RWPE1 (cell line): ENCODE data around the gene GABRA4.

Experiments
- CTCF ChIA-PET: fragments of 350-600 bp; sonication (Branson Sonifier 250); formaldehyde crosslinking; extraction: SDS; loops from one replicate; lab custom pipeline; 2021; lab: Yijun Ruan, JAX
- POLR2A ChIA-PET: fragments of 400-600 bp; formaldehyde crosslinking; extraction: SDS; loops from one replicate; lab custom pipeline; 2020; ENCODE audit warnings: antibody characterized with exemption; ENCODE audit not compliant: low non-redundant PET; lab: Yijun Ruan, JAX
- DNase-seq: peaks from one replicate; pipeline ENCODE4 v3.0.0; 2012; ENCODE audit warnings: low spot score
- H3K27ac ChIP-seq: fragments of 450-650 bp; 2 replicates; pipeline ENCODE4 v1.5.1; 2017
- TF ChIP-seq, protein P1 (sequence below): fragments of 450-650 bp; conservative IDR thresholded peaks from 2 replicates; pipeline ENCODE4 v1.5.1; 2017; ENCODE audit warnings: low read depth, mild to moderate bottlenecking

GABRA4 gene

DNA sequence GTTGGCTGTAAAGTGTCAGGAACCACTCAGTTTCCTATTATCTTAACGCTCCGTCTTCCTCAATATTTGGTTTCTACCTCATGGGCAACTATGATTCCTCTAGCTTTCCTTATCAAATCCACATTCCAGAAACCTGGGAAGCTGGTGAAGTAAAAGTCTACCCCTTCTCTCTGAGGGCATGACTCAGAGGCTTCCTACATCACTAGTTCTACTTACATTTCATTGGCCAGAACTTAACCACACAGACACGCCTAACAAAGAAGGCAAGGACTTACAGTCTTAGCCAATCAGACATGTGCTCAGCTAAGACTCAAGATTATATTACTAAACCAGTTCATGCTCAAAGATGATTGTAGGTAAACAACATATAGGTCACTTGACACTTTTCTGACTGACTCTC, 114.7 kb downstream of the GABRA4 start:
- DNase-seq = no peak
- POLR2A ChIA-PET = no interaction called here
- CTCF ChIA-PET = interaction anchor here (0.6 to 0.8 kb wide), 3 partner anchors 244 to 1864 kb away, joined by 3 read pairs; no protein-coding TSS in a partner anchor
- H3K27ac ChIP-seq = no peak overlapping the region
- TF ChIP-seq, protein P1, sequence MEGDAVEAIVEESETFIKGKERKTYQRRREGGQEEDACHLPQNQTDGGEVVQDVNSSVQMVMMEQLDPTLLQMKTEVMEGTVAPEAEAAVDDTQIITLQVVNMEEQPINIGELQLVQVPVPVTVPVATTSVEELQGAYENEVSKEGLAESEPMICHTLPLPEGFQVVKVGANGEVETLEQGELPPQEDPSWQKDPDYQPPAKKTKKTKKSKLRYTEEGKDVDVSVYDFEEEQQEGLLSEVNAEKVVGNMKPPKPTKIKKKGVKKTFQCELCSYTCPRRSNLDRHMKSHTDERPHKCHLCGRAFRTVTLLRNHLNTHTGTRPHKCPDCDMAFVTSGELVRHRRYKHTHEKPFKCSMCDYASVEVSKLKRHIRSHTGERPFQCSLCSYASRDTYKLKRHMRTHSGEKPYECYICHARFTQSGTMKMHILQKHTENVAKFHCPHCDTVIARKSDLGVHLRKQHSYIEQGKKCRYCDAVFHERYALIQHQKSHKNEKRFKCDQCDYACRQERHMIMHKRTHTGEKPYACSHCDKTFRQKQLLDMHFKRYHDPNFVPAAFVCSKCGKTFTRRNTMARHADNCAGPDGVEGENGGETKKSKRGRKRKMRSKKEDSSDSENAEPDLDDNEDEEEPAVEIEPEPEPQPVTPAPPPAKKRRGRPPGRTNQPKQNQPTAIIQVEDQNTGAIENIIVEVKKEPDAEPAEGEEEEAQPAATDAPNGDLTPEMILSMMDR = no peak

DNA sequence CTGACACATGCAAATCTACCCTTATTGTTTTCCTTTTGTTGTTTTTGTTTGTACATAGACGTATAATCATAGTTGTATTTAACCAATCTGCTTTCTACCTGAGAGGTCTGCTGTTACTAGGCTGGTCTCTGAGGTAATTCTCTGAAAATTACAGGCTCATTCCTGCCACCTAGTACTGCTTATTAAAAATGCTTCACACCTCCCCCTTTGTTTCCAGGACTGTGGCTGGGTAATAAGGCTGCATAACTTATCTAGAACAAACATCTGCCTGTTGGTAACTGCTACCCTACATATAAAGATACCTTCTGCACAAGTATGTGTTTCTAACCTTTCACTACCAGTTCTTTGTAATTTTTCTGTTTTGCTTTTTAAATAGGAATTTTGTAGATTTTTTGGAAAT, 118.6 kb downstream of the GABRA4 start:
- no peak for DNase-seq
- no peak overlapping the region for H3K27ac ChIP-seq
- TF ChIP-seq, protein P1 = no peak
- POLR2A ChIA-PET = no interaction called here
- CTCF ChIA-PET = interaction anchor here (0.7 kb wide), 1 partner anchor 1498 kb away, joined by 3 read pairs; no protein-coding TSS in a partner anchor

DNA sequence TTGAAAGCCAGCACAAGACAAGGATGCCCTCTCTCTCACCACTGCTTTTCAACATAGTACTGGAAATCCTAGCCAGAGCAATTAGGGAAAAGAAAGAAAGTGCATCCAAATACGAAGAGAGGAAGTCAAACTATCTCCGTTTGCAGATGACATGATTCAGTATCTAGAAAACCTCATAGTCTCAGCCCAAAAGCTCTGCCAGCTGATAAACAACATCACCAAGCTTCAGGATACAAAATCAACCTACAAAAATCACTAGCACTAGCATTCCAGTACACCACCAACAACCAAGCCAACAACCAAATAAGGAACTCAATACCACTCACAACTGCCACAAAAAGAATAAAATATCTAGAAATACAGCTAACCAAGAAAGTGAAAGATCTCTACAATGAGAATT, 123.0 kb downstream of the GABRA4 start:
- TF ChIP-seq, protein P1 = no peak
- CTCF ChIA-PET = no interaction called here
- POLR2A ChIA-PET = no interaction called here
- DNase-seq = no peak
- no peak overlapping the region for H3K27ac ChIP-seq
